Caco-2 (cell line): Measurements from ENCODE around the gene TPPP2. TPM values are rescaled to one million over a fixed set of nuclear protein-coding genes. Genes with fewer than 3 reads are reported as not detected.

ENCODE experiments used
- BruUV-seq: library from RNA; stranded (reverse); fragments of 400-500 nt; replicated peaks from 2 replicates; lab custom pipeline; 2021; lab: Mats Ljungman, UMichigan
- CTCF ChIA-PET: fragments of 300-600 bp; sonication (Branson Sonifier 250); formaldehyde crosslinking; loops from one replicate; lab custom pipeline; 2022; ENCODE audit warnings: antibody characterized with exemption; lab: Charles Lee
- POLR2A ChIA-PET: fragments of 300-600 bp; sonication (Branson Sonifier 250); formaldehyde crosslinking; loops from one replicate; lab custom pipeline; 2022; ENCODE audit warnings: antibody characterized with exemption; lab: Charles Lee
- DNase-seq, 2 experiments: peaks; one replicate each; pipeline versions ENCODE4 v3.0.0 to v3.0.0-alpha.2; 2020 to 2022
- H3K27me3 ChIP-seq: replicated peaks from 2 replicates; pipeline ENCODE4 v1.6.0; 2011; ENCODE audit warnings: low read length; ENCODE audit not compliant: control insufficient read depth, insufficient read depth
- H3K36me3 ChIP-seq: 2 replicates; pipeline ENCODE4 v1.5.1; 2011; ENCODE audit warnings: low read length; ENCODE audit not compliant: control insufficient read depth, insufficient read depth
- H3K4me1 ChIP-seq: fragments of 250-450 bp; sonication (Bioruptor Pico); 2 replicates; pipeline ENCODE4 v1.5.1; 2020; ENCODE audit warnings: mild to moderate bottlenecking
- H3K4me3 ChIP-seq: 2 replicates; pipeline ENCODE4 v1.5.1; 2011; ENCODE audit warnings: low read depth, mild to moderate bottlenecking, control low read depth, low read length
- H3K9me3 ChIP-seq: fragments of 250-450 bp; sonication (Bioruptor Pico); 2 replicates; pipeline ENCODE4 v1.5.1; 2020; ENCODE audit warnings: mild to moderate bottlenecking, moderate library complexity
- H3K27ac Mint-ChIP-seq: one replicate; pipeline ENCODE4 v1.8.0; 2022; ENCODE audit warnings: mixed read lengths; ENCODE audit not compliant: unreplicated experiment
- H3K27me3 Mint-ChIP-seq: one replicate; pipeline ENCODE4 v1.8.0; 2022; ENCODE audit warnings: mixed read lengths; ENCODE audit not compliant: insufficient read depth, unreplicated experiment
- H3K36me3 Mint-ChIP-seq: one replicate; pipeline ENCODE4 v1.8.0; 2022; ENCODE audit warnings: mild to moderate bottlenecking, mixed read lengths; ENCODE audit not compliant: insufficient read depth, unreplicated experiment
- H3K4me1 Mint-ChIP-seq: one replicate; pipeline ENCODE4 v1.8.0; 2022; ENCODE audit warnings: low read depth, mixed read lengths; ENCODE audit not compliant: unreplicated experiment
- H3K4me3 Mint-ChIP-seq: one replicate; pipeline ENCODE4 v1.8.0; 2022; ENCODE audit warnings: mild to moderate bottlenecking, moderate library complexity, mixed read lengths; ENCODE audit not compliant: unreplicated experiment
- H3K9me3 Mint-ChIP-seq: one replicate; pipeline ENCODE4 v1.8.0; 2022; ENCODE audit warnings: mixed read lengths; ENCODE audit not compliant: unreplicated experiment
- CTCF ChIP-seq, 2 experiments: fragments of 200-600 bp in 1 of 2; IDR thresholded peaks; 1 replicate in 1 of 2; 2 replicates in 1 of 2; pipeline versions ENCODE4 v1.5.1 to v1.8.0; 2011 to 2022; ENCODE audit warnings: antibody characterized with exemption in 1 of 2, control low read depth in 1 of 2, inconsistent platforms in 1 of 2, low read depth in 1 of 2, low read length in 1 of 2, mild to moderate bottlenecking in 1 of 2, moderate library complexity in 1 of 2; ENCODE audit not compliant: insufficient read depth in 1 of 2, severe bottlenecking in 1 of 2, unreplicated experiment in 1 of 2
- intact Hi-C: fragments of 100-400 bp; cut with micrococcal nuclease; formaldehyde crosslinking; loops from one replicate; pipeline ENCODE4 v1.10.0; 2022; ENCODE audit not compliant: unreplicated experiment
- total RNA-seq: library from RNA; stranded (reverse); gene quantifications from 2 replicates; pipeline ENCODE4 v1.2.3, GENCODE V29; 2022

Gene TPPP2
- total RNA-seq, 1 experiment from 2014 or later, result not detected

GRCh38 chr14:20986811-20987210 lies 43.2 kb upstream of the TPPP2 start:
- H3K9me3 Mint-ChIP-seq, result no peaks in the 10 kb centered on the region
- POLR2A ChIA-PET, result no interaction called here
- peaks cover 16% of the 10 kb centered on the region for H3K36me3 Mint-ChIP-seq
- DNase-seq, result no peak
- H3K27me3 Mint-ChIP-seq, result no peaks in the 10 kb centered on the region
- intact Hi-C loops, result no loop called here
- no peaks in the 10 kb centered on the region for H3K27me3 ChIP-seq
- H3K4me3 ChIP-seq, result no peak overlapping the region
- no peaks in the 10 kb centered on the region for H3K9me3 ChIP-seq
- TF ChIP-seq CTCF (IDR thresholded peaks at IDR 0.05; ENCODE audit: insufficient read depth in 1 of 2, low read depth in 1 of 2, low read length in 1 of 2, severe bottlenecking in 1 of 2, unreplicated experiment in 1 of 2), result no peak
- CTCF ChIA-PET, result no interaction called here
- peaks cover 6% of the 10 kb centered on the region for H3K4me1 Mint-ChIP-seq
- H3K27ac Mint-ChIP-seq, result no peak overlapping the region
- peaks cover 19% of the 10 kb centered on the region for H3K4me1 ChIP-seq
- H3K4me3 Mint-ChIP-seq, result no peak overlapping the region
- BruUV-seq, result no TSS peak
- no peaks in the 10 kb centered on the region for H3K36me3 ChIP-seq

- H3K36me3 ChIP-seq, result peaks cover 3% of the 10 kb centered on the region
- Mint-ChIP-seq H3K27me3 (no peaks in the 10 kb centered on the region), H3K27ac (peak overlapping the region; percentile 33), H3K9me3 (no peaks in the 10 kb centered on the region), H3K4me1 (peaks cover 6% of the 10 kb centered on the region), H3K4me3 (peak overlapping the region; percentile 71), H3K36me3 (peaks cover 33% of the 10 kb centered on the region)
- no peaks in the 10 kb centered on the region for H3K9me3 ChIP-seq
- ChIA-PET CTCF (interaction anchor here (1.1 kb wide), 1 partner anchor 18 kb away, joined by 4 read pairs; no protein-coding TSS in a partner anchor), POLR2A (interaction anchor here (0.6 kb wide), 1 partner anchor 14 kb away, joined by 4 read pairs; no protein-coding TSS in a partner anchor)
- no peak for TF ChIP-seq CTCF (IDR thresholded peaks at IDR 0.05; ENCODE audit: insufficient read depth in 1 of 2, low read depth in 1 of 2, low read length in 1 of 2, severe bottlenecking in 1 of 2, unreplicated experiment in 1 of 2)
- H3K27me3 ChIP-seq, result no peaks in the 10 kb centered on the region
- peak overlapping the region; percentile 65; the same call in 1 of the 2 replicates for H3K4me3 ChIP-seq
- intact Hi-C loops, result loop anchor here (1.0 kb wide), 1 partner anchor 12 kb away; no protein-coding TSS in a partner anchor
- TSS peak; percentile 98 for BruUV-seq
- H3K4me1 ChIP-seq, result peaks cover 19% of the 10 kb centered on the region
- DNase-seq, result no peak
These were observed 41.1 kb upstream of the TPPP2 start for GRCh38 chr14:20988717-20989470.

- ChIA-PET CTCF (interaction anchor here (1.1 kb wide), 1 partner anchor 18 kb away, joined by 4 read pairs; no protein-coding TSS in a partner anchor), POLR2A (no interaction called here)
- BruUV-seq, result no TSS peak
- Histone ChIP-seq H3K36me3 (peaks cover 3% of the 10 kb centered on the region), H3K4me3 (peak overlapping the region; percentile 65), H3K9me3 (no peaks in the 10 kb centered on the region), H3K27me3 (no peaks in the 10 kb centered on the region), H3K4me1 (peaks cover 19% of the 10 kb centered on the region)
- Mint-ChIP-seq H3K4me1 (peaks cover 6% of the 10 kb centered on the region), H3K4me3 (peak overlapping the region; percentile 71), H3K27me3 (no peaks in the 10 kb centered on the region), H3K36me3 (peaks cover 37% of the 10 kb centered on the region), H3K9me3 (no peaks in the 10 kb centered on the region), H3K27ac (peak overlapping the region; percentile 33)
- intact Hi-C loops, result loop anchor here (1.0 kb wide), 1 partner anchor 12 kb away; no protein-coding TSS in a partner anchor
- no peak for DNase-seq
- no peak for TF ChIP-seq CTCF (IDR thresholded peaks at IDR 0.05; ENCODE audit: insufficient read depth in 1 of 2, low read depth in 1 of 2, low read length in 1 of 2, severe bottlenecking in 1 of 2, unreplicated experiment in 1 of 2)
These were observed 40.6 kb upstream of the TPPP2 start for GRCh38 chr14:20989471-20989786.
